Midbrain (tissue), 1 donor: Measurements from ENCODE around the gene CENATAC.
"Not testable (repeated sequence)": the region's sequence is repeated elsewhere in the genome, so short reads cannot be mapped to it uniquely, and the experiment has no call there.

Source experiments
- DNase-seq: peaks from one replicate; lab custom pipeline; 2025; lab: John Stamatoyannopoulos, UW

Gene CENATAC

GRCh38 chr11:118996926-118997626 is 862 bp upstream of the CENATAC start:
- peak; percentile 44 for DNase-seq

GRCh38 chr11:118998388-118998717 is 415 bp downstream of the CENATAC start:
- no peak for DNase-seq

- DNase-seq = no peak
Measured at GRCh38 chr11:118998822-118999221, 884 bp downstream of the CENATAC start.

- DNase-seq = no peak
Measured at GRCh38 chr11:119000906-119001305, 3.0 kb downstream of the CENATAC start.

GRCh38 chr11:119006656-119007055 is 8.7 kb downstream of the CENATAC start:
- no peak for DNase-seq

- DNase-seq = no peak
Measured at GRCh38 chr11:119011476-119012053, 13.6 kb downstream of the CENATAC start.

- DNase-seq = no peak
Measured at GRCh38 chr11:119012629-119013170, 14.8 kb downstream of the CENATAC start.

- no peak for DNase-seq
Measured at GRCh38 chr11:119014209-119014924, 16.4 kb downstream of the CENATAC start.

GRCh38 chr11:119015054-119015611 is 17.2 kb downstream of the CENATAC start:
- DNase-seq = no peak

GRCh38 chr11:119016216-119017009 is 18.5 kb downstream of the CENATAC start:
- DNase-seq = no peak

GRCh38 chr11:119017377-119017776 is 19.4 kb downstream of the CENATAC start:
- DNase-seq = not testable (repeated sequence)

GRCh38 chr11:119018074-119018938 is 20.4 kb downstream of the CENATAC start, which contains the start of the genes RPS25 and TRAPPC4:
TSS of gene RPS25 (minus strand) at chr11:119018343. CDS start at chr11:119018284, 59 bp downstream.
TSS of gene TRAPPC4 (plus strand) at chr11:119018766. CDS start at chr11:119018796, 30 bp downstream.
- DNase-seq = peak; percentile 97

- DNase-seq = no peak
Measured at GRCh38 chr11:119019996-119020395, 22.1 kb downstream of the CENATAC start.

- no peak for DNase-seq
Measured at GRCh38 chr11:119021631-119022030, 23.7 kb downstream of the CENATAC start.

- DNase-seq = no peak
Measured at GRCh38 chr11:119023741-119024140, 25.8 kb downstream of the CENATAC start.

GRCh38 chr11:119024430-119025098 is 26.6 kb downstream of the CENATAC start:
- DNase-seq = no peak

- no peak for DNase-seq
Measured at GRCh38 chr11:119025099-119025473, 27.1 kb downstream of the CENATAC start.

- no peak for DNase-seq
Measured at GRCh38 chr11:119025541-119025940, 27.6 kb downstream of the CENATAC start.

- DNase-seq = no peak
Measured at GRCh38 chr11:119025978-119026766, 28.2 kb downstream of the CENATAC start.
